Ovary (tissue), 3 donors: ENCODE measurements around the gene AFG1L.

Experiments
- EP300 ChIP-seq: sonication (generic); formaldehyde crosslinking; IDR thresholded peaks from one replicate; pipeline ENCODE4 v1.6.1; 2017; ENCODE audit warnings: antibody characterized with exemption
- POLR2A ChIP-seq: fragments of 450-650 bp; IDR thresholded peaks from one replicate; pipeline ENCODE4 v1.6.1; 2017; ENCODE audit warnings: antibody characterized with exemption, mild to moderate bottlenecking, moderate library complexity
- TF ChIP-seq, protein P1 (sequence below), 3 donors: fragments of 450-650 bp in 2 of 3; fragments of 200-600 bp in 1 of 3; IDR thresholded peaks; one replicate each; pipeline versions ENCODE4 v1.5.1 to v1.8.0; 2016 to 2022; ENCODE audit warnings: antibody characterized with exemption in 3 of 3, mild to moderate bottlenecking in 1 of 3
- donor health status: DM: no; HTN: no; CAD: no.

DNA sequence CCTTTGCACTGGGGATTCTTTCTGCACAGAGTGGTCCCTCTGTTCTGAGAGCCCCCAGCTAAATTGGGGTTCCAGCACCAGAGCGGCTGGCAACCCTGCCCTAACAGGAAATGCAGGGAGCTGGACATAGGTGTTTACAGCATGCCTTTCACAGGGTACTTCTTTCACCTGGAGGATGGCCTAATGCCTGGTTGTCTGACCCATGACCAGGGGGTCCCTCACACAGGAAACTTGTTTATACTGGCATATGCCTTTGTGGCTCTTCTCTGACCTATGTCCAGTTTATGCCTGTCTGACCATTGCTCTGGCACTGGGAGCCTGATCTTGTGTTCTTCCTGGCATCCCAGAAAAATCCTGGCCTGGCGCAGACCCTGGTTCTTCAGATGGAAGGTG lies 66.1 kb downstream of the AFG1L start:
- TF ChIP-seq, protein P1, sequence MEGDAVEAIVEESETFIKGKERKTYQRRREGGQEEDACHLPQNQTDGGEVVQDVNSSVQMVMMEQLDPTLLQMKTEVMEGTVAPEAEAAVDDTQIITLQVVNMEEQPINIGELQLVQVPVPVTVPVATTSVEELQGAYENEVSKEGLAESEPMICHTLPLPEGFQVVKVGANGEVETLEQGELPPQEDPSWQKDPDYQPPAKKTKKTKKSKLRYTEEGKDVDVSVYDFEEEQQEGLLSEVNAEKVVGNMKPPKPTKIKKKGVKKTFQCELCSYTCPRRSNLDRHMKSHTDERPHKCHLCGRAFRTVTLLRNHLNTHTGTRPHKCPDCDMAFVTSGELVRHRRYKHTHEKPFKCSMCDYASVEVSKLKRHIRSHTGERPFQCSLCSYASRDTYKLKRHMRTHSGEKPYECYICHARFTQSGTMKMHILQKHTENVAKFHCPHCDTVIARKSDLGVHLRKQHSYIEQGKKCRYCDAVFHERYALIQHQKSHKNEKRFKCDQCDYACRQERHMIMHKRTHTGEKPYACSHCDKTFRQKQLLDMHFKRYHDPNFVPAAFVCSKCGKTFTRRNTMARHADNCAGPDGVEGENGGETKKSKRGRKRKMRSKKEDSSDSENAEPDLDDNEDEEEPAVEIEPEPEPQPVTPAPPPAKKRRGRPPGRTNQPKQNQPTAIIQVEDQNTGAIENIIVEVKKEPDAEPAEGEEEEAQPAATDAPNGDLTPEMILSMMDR (IDR thresholded peaks at IDR 0.05), result no peak
- no peak for TF ChIP-seq EP300
- no peak for TF ChIP-seq POLR2A
